ENCODE results near the gene HADHA.

The HADHA gene

GRCh38 chr2:26174691-26175465 is 69.6 kb downstream of the HADHA start:
- no peak for TF ChIP-seq ZFX (IDR thresholded peaks at IDR 0.05; ENCODE audit: borderline replicate concordance)
- TF ChIP-seq, protein P1, sequence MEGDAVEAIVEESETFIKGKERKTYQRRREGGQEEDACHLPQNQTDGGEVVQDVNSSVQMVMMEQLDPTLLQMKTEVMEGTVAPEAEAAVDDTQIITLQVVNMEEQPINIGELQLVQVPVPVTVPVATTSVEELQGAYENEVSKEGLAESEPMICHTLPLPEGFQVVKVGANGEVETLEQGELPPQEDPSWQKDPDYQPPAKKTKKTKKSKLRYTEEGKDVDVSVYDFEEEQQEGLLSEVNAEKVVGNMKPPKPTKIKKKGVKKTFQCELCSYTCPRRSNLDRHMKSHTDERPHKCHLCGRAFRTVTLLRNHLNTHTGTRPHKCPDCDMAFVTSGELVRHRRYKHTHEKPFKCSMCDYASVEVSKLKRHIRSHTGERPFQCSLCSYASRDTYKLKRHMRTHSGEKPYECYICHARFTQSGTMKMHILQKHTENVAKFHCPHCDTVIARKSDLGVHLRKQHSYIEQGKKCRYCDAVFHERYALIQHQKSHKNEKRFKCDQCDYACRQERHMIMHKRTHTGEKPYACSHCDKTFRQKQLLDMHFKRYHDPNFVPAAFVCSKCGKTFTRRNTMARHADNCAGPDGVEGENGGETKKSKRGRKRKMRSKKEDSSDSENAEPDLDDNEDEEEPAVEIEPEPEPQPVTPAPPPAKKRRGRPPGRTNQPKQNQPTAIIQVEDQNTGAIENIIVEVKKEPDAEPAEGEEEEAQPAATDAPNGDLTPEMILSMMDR (IDR thresholded peaks at IDR 0.05): no peak
- H3K27ac ChIP-seq: no peak overlapping the region

DNA sequence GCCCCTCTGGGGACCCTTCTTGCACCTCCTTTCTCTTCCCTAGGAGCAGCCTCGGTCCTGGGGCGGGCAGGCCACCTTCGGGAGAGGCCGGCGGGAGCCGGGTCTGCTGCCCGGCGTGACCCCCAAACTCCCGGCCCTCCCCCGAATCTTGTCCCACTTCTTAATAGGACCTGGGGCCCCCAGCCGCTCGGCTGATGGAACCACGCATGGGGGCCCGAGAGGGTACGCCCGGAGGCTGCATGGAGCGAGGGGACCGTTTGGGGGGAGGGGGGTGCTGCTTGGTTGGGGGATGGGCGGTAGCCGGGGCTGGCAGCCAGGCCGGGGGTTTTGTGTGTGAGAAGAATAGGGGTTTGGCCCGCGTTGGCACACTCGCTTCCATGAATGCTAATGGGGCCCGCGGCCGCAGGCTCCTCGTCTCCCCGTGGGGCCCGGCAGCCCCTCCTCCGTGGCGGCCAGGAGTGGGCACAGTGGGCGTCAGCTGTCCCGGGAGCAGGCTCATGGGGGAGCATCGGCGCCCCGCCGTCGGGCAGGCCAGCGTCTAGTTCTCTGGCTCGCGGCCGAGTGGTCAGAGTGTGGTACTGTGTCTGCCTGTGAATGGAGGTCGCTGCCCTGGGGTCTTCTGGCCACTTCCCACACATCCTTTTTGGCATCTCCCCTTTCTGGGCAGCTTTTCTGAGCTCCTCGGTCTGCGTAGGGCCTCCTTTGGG is 70.5 kb downstream of the HADHA start:
- no peak for TF ChIP-seq ZFX (IDR thresholded peaks at IDR 0.05; ENCODE audit: borderline replicate concordance)
- TF ChIP-seq, protein P1 (IDR thresholded peaks at IDR 0.05): no peak
- H3K27ac ChIP-seq: no peak overlapping the region

GRCh38 chr2:26172871-26173775 is 71.3 kb downstream of the HADHA start, which contains the start of gene GAREM2:
GAREM2 (plus strand) TSS chr2:26173088; CDS start chr2:26173221, 133 bp downstream.
- TF ChIP-seq, protein P1 (IDR thresholded peaks at IDR 0.05): no peak
- no peak for TF ChIP-seq ZFX (IDR thresholded peaks at IDR 0.05; ENCODE audit: borderline replicate concordance)
- no peak within 1 kb of the TSS for H3K27ac ChIP-seq

- TF ChIP-seq, protein P1 (IDR thresholded peaks at IDR 0.05): no peak
- no peak for TF ChIP-seq ZFX (IDR thresholded peaks at IDR 0.05; ENCODE audit: borderline replicate concordance)
- H3K27ac ChIP-seq: no peak overlapping the region
Measured at GRCh38 chr2:26172189-26172870, 72.1 kb downstream of the HADHA start.

GRCh38 chr2:26170795-26171194 is 73.6 kb downstream of the HADHA start:
- TF ChIP-seq ZFX (IDR thresholded peaks at IDR 0.05; ENCODE audit: borderline replicate concordance): no peak
- no peak overlapping the region for H3K27ac ChIP-seq

DNA sequence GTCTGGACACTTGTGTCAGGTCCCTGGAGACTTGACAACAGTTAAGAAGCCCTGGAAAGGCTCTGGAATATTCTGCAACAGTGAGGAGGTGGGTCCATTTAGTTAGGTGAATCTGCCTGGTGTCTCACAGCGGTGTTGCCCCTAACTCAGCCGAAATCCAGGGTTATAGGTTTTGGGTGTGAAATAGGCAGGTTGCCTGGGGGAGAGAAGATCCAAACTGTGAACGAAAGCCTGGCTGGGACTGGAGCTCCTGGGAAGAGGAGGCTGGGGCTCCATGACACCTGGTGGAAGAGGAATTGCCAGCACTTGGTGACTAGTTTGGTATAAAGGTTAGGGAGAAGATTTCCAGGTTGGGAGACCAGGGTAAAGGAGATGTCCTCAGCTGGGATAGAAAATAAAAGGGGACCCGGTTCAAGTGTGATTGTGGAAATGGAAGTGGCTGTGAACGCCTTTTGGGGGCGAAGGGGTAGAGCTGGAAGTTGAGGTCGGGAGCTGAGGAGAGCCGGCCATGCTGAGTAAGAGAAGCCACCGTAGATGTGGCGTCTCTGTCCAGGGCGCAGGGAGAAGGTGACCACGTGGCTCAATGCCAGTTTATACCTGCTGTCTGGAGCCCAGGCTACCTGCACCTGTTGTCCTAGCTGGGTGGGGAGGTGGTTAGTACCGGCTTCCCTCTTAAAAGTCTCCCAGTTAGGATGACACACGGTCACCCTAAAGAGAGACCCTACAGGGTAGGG is 74.6 kb downstream of the HADHA start:
- H3K27ac ChIP-seq: no peak overlapping the region
- TF ChIP-seq, protein P1 (IDR thresholded peaks at IDR 0.05): no peak
- no peak for TF ChIP-seq ZFX (IDR thresholded peaks at IDR 0.05; ENCODE audit: borderline replicate concordance)

Data from 22Rv1 (cell line).